AG04450 (cell line): ENCODE results near the gene PCA3. TPM values are rescaled to one million over a fixed set of nuclear protein-coding genes. Genes with fewer than 3 reads are reported as not detected.

ENCODE experiments used
- CTCF ChIA-PET: fragments of 300-600, 350-600 bp; formaldehyde crosslinking; extraction: SDS; loops from one replicate; lab custom pipeline; 2022; ENCODE audit warnings: antibody characterized with exemption, inconsistent platforms; lab: Charles Lee
- POLR2A ChIA-PET: fragments of 350-600 bp; formaldehyde crosslinking; extraction: SDS; loops from one replicate; lab custom pipeline; 2021; ENCODE audit warnings: antibody characterized with exemption, inconsistent platforms; lab: Yijun Ruan, JAX
- DNase-seq: peaks from one replicate; pipeline ENCODE4 v3.0.0-alpha.2; 2011; ENCODE audit warnings: low read depth, low spot score
- H3K27ac ChIP-seq: one replicate; pipeline ENCODE4 v1.5.1; 2012; ENCODE audit warnings: low read depth, low read length, control low read depth
- H3K27me3 ChIP-seq: one replicate; pipeline ENCODE4 v1.6.0; 2012; ENCODE audit warnings: low read length; ENCODE audit not compliant: control insufficient read depth, insufficient read depth
- H3K4me3 ChIP-seq: 2 replicates; pipeline ENCODE4 v1.5.1; 2011; ENCODE audit warnings: mild to moderate bottlenecking, low read depth, low read length, control low read depth
- H3K9me3 ChIP-seq: 2 replicates; pipeline ENCODE4 v1.5.1; 2012; ENCODE audit warnings: low read length; ENCODE audit not compliant: control insufficient read depth, insufficient read depth
- CTCF ChIP-seq: IDR thresholded peaks from 2 replicates; pipeline ENCODE4 v1.5.1; 2011; ENCODE audit warnings: low read depth, low read length, control low read depth, inconsistent platforms
- polyA plus RNA-seq: library from polyadenylated mRNA; depleted of rRNA; stranded (reverse); fragments of >200 nt; gene quantifications from 2 replicates; pipeline ENCODE4 v1.2.3, GENCODE V29; 2011

PCA3 gene
- polyA plus RNA-seq, 1 experiment = not detected

- TF ChIP-seq CTCF = no peak
- no peaks in the 10 kb centered on the region for H3K9me3 ChIP-seq
- no peak overlapping the region for H3K27ac ChIP-seq
- CTCF ChIA-PET = interaction anchor here (0.7 kb wide), 1 partner anchor 21 kb away, joined by 3 read pairs; no protein-coding TSS in a partner anchor
- DNase-seq = no peak
- POLR2A ChIA-PET = no interaction called here
- no peaks in the 10 kb centered on the region for H3K27me3 ChIP-seq
- H3K4me3 ChIP-seq = no peak overlapping the region
Observed at GRCh38 chr9:76789840-76790239, 25.6 kb downstream of the PCA3 start.

GRCh38 chr9:76793784-76794431 lies 29.7 kb downstream of the PCA3 start:
- Histone ChIP-seq H3K27me3 (peaks cover 5% of the 10 kb centered on the region), H3K9me3 (no peaks in the 10 kb centered on the region), H3K27ac (no peak overlapping the region), H3K4me3 (no peak overlapping the region)
- POLR2A ChIA-PET = no interaction called here
- no peak for DNase-seq
- no peak for TF ChIP-seq CTCF
- CTCF ChIA-PET = interaction anchor here (1.0 kb wide), 1 partner anchor 16 kb away, joined by 3 read pairs; no protein-coding TSS in a partner anchor

GRCh38 chr9:76796296-76796695 lies 32.1 kb downstream of the PCA3 start:
- H3K9me3 ChIP-seq = no peaks in the 10 kb centered on the region
- H3K27ac ChIP-seq = no peak overlapping the region
- H3K4me3 ChIP-seq = no peak overlapping the region
- DNase-seq = no peak
- H3K27me3 ChIP-seq = peaks cover 10% of the 10 kb centered on the region
- CTCF ChIA-PET = no interaction called here
- POLR2A ChIA-PET = no interaction called here
- no peak for TF ChIP-seq CTCF

GRCh38 chr9:76798527-76798926 lies 34.3 kb downstream of the PCA3 start:
- ChIA-PET POLR2A (no interaction called here), CTCF (no interaction called here)
- no peak for DNase-seq
- H3K4me3 ChIP-seq = no peak overlapping the region
- H3K9me3 ChIP-seq = no peaks in the 10 kb centered on the region
- TF ChIP-seq CTCF = no peak
- no peak overlapping the region for H3K27ac ChIP-seq
- H3K27me3 ChIP-seq = peaks cover 10% of the 10 kb centered on the region

- no peak for TF ChIP-seq CTCF
- H3K9me3 ChIP-seq = no peaks in the 10 kb centered on the region
- POLR2A ChIA-PET = no interaction called here
- CTCF ChIA-PET = no interaction called here
- no peak for DNase-seq
- H3K4me3 ChIP-seq = no peak overlapping the region
- H3K27ac ChIP-seq = no peak overlapping the region
- H3K27me3 ChIP-seq = peaks cover 10% of the 10 kb centered on the region
Observed at GRCh38 chr9:76799473-76799872, 35.2 kb downstream of the PCA3 start.
